Central memory CD4-positive, alpha-beta T cell (primary cell): ENCODE data around the gene KLF13.
"Not testable (repeated sequence)": the region's sequence is repeated elsewhere in the genome, so short reads cannot be mapped to it uniquely, and the experiment has no call there.

Experiments
- DNase-seq: peaks from one replicate; pipeline ENCODE4 v3.0.0; 2022

Gene KLF13

DNA sequence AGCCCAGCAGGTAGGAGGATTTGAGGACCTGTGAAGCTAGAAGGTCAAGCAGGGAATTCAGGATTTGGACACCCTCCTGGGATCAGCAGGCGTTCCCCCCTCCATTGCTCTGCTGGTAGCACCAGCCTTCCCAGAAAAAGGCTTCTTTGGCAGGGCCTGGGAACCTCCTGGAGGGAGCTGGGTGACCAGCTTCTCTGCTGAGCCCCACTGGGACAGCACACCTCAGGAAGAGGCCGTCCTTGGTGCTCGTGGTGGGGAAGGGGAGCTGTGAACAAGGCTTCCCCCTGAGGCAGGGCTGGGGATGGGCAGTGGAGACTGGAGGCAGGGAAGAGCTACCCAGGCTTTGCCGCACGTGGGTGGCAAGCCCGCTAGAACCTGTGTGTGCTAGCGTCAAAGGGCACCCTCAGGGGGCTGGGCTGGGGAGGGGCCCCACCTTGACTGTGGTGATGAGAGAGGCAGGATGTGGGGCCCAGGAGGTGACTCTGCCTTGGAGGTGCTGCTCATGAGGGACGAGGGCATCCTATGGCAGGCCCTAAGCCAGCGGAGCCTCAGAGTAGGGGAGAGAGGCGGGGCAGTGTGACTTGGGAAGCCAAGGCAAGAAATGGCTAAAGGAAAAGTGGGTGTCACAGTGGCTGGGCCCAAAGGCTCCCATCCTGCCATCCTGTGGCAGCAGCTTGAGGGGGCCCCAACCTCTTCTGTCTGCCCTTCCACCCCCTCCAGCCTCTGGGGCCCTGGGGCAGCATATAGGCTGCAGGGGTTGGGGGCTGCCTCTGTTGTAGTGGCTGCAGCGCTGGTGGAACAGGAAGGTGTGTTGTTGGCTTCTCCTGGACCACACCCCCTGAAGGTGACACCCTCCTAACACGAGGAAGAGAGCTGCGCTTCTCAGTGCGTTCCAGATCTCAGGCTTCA, 20.7 kb downstream of the KLF13 start:
- peak; percentile 87 for DNase-seq

DNA sequence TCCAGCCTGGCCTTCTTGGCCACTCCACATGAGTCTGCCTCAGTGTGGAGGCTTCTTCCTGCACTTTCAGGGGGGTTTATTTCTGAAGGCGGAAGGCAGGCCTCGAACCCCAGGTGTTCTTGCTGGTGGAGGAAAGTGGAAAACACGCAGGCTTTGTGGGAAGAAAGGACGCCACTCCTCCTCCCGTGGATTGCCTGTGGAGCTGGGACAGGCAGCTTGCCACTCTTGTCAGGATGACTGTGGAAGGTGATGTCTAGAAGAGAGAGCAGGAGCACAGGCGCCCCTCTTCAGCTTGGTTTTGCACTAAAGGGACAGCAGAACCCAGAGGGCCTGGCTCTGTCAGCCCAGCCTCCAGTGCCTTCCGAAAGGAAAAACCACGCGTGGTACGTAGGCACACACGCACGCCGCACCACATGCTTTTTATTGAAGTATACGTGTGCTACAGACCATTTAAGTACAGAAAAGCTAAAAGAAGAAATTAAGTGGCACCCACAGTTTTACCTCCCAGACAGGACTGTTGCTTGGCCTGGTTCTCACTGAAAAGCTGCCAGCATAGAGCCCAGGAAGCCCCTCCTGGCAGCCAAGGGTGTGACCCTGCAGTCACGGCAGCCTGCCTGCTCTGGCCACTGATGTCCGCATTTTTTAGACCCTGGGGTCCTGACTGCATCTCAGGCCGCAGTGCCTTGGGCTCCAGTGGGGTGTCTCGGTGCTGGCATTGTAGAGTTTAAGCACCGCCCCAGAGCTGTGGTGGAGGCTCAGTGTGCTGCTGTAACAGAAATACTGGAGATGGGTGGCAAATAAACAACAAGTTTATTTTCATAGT, 21.6 kb downstream of the KLF13 start:
- no peak for DNase-seq

DNA sequence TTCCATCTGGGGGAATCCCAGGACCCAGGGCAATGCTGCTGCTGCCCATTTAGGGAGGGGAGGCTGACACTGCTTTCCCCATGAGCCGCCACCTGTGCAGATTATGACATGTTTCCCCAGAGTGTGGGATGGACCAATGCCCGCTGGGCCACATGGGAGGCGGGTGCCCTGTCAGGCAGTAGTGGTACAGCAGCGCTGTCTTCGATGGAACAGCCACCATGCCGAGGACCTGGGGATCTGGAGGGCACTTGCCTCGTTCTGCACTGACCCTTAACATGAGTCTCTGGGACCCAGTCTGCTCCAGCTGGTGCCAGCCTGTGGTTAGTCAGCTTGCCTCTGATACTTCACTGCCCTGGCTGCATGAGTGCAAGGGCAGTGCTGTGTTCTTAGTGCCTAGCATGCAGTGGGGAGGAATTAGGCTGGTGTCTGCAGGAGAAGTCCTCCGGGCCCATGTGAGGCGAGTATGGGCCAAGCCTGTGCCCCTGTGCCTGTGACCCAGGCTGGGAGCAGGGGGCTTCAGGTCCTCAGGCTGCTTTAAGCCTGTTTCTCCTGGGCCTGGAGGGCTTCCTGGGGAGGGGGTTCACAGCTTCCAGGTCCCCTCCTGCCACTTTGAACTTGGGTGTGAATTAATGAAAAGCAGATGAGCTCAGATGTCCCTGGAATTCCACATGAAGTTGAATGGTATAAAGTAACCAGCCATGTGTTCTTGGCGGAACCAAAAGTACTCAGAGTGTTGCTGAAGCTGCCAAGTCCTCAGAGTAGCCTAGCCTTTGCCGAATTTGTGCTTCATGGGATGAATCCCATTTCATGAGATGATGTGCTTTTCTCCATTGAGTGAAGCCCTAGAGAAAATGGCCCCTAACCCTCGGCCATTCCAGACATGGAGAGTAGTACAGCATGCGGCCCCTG, 22.9 kb downstream of the KLF13 start:
- DNase-seq: no peak

- DNase-seq: no peak
Observed at GRCh38 chr15:31350771-31351170, 24.1 kb downstream of the KLF13 start.

DNA sequence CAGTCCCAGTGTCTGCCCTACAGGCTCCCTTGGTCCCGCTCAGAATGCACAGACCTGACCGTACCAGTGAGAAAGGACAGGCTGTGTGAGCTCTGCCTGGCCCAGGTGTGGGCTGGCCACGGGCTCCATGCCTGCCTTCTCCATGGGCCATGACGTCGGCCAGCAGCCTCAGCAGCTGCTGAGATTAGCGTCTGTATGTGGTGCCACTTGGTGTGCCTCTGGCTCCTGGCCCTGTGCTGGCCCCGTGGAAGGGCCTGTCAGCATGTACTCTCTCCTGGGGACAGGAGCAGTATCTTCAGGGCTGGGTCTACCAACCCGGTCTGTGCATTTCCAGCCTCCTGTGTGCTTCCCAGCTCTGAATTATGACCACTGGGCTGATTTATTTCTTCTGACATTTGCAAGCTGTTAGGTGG, 25.7 kb downstream of the KLF13 start:
- DNase-seq: no peak

DNA sequence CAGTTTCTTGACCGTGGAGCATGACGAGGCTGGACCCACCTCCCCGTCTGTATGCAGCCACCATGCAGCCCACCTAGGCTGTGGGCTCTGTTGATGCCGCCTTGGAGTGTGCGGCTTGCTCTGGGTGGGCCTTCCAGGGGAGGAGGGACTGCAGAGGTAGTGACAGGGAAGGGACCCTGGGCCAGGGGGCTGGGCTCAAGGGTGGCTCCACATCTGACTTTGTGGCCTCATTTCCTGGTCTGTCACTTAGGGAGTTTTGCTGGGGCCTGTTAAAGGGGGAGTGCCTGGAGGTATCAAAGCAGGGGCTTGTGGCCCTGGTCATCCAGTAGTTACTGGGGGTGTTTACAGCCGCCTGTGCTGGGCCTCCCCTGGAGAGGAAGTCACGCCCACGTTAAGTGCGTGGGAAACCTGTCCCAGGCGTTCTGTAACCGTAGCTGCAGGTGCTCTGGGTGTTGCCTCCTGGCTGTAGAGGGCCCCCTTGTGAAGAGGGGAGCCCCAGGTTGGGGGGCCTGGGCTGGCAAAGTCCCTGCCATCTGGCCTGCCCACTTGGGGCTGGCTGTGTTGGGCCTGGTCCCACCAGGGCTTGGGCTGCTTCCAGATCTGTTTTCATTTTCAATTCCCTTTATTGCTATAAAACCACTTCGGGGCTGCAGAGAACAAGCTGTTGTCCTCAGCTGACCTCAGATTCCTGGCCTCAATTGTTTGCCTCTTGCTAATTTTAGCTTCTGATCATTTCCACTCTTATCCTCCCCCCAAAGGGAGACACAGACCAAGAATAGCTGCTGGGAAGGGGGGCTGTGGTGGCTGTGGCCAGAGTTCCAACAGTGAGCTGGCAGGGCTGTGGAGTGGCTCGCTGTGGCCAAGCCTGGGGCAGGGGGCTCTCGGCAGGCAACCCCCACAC, 26.5 kb downstream of the KLF13 start:
- no peak for DNase-seq

- no peak for DNase-seq
Observed at GRCh38 chr15:31353931-31354330, 27.3 kb downstream of the KLF13 start.

DNA sequence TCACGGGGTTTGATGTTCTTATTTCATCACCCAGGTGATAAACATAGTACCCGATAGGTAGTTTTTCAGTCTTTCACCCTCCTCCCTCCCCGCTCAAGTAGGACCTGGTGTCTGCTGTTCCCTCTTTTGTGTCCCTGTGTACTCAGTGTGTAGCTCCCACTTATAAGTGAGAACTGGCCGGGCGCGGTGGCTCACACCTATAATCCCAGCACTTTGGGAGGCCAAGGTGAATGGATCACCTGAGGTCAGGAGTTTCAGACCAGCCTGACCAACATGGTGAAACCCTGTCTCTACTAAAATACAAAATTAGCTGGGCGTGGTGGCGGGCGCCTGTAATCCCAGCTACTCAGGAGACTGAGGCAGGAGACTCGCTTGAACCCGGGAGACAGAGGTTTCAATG, 29.5 kb downstream of the KLF13 start:
- DNase-seq: not testable (repeated sequence)

DNA sequence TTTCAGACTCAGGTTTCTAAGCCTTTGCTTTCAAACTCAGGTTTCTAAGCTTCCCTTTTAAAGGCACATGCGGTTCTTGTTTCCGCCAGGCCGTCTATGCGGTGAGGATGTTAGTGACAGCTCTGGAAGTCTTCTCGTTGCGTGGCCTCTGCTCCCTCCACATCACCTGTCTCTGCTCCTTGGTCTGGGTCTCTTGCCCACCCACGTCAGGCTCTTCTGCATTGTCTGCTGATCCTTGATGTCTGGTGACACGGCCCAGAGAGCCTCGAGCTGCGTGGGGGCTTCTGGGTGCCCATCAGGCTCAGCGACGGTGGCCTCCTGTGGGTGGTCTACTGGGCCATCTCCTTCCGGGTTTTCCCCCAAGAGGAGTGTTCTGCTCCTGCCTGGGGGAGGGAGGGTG, 30.5 kb downstream of the KLF13 start:
- DNase-seq: peak; percentile 51

GRCh38 chr15:31358163-31358562, 31.5 kb downstream of the KLF13 start:
- no peak for DNase-seq

DNA sequence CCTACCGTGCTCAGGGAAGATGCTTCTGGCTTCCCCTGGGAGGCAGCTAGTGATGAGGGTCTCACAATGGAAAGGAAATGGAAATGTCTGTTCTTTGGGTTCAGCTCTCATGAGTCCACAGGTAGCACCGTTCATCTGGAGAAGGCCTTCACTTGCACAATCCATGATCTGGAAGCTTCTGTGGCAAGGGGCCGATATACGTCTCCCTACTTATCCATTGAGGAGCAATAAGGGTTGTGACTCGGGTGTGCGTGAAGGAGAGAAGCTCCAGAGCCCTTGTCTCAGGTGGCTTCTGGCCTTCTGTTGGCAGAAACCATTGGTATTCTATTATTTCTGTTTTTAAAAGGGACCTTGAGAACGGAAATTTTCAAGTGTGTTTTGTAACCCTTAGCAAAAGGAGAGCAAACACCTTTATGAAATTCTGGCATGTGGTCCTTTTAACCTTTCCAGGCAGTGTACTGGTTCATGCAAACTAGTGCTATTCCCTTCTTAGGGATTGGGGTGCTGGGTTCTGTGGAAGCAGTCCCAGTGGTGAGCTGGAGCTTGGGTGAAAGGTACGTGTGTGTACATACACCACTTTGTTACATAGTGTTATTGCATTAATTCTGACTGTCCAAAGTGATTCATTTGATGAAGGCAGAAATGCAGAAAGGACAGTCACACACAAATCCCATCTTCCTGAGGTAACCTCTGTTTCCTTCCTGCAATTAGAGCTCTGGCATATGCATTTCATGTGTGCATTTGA, 32.5 kb downstream of the KLF13 start:
- DNase-seq: no peak

- no peak for DNase-seq
Observed at GRCh38 chr15:31359702-31360111, 33.1 kb downstream of the KLF13 start.

DNA sequence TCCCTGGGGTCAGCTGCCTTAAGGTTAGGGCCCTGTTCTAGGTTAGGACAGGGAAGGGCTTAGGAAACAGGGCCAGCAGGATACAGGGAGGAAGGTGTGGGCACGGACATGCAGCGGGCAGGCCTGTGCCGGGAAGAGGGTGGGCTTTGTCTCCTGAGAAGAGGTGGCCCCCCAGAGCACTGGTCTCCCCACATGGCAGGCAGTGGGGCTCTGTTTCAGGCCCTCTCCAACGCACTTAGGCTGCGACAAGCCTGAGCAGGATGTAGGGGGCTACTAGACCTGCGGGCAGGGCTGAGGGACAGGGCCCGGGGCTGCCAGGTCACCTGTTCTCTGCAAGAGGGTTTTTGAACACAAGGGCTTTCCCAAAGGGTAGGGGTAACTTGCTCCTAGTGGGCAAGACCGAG, 33.5 kb downstream of the KLF13 start:
- no peak for DNase-seq

GRCh38 chr15:31360843-31361763, 34.5 kb downstream of the KLF13 start:
- DNase-seq: peak; percentile 94

GRCh38 chr15:31361764-31362515, 35.3 kb downstream of the KLF13 start:
- no peak for DNase-seq

DNA sequence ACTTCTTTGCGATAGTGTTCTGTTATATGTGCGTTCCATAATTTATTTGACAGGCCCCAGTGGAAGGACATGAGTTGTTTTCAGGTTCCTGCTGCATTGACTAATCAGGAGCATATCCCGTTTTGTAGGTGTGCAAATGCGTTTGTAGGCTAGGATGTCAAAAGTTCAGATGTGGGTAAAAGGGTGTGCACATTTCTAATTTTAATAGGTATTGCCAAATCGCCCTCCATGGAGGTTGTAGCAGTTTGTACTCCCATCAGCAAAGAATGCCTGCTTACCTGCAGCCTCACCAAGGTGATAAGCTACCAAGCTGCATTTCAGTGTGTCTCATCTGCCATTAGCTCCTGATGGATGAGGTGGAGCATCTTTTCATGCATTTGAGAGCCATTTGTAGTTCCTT, 36.3 kb downstream of the KLF13 start:
- DNase-seq: no peak

DNA sequence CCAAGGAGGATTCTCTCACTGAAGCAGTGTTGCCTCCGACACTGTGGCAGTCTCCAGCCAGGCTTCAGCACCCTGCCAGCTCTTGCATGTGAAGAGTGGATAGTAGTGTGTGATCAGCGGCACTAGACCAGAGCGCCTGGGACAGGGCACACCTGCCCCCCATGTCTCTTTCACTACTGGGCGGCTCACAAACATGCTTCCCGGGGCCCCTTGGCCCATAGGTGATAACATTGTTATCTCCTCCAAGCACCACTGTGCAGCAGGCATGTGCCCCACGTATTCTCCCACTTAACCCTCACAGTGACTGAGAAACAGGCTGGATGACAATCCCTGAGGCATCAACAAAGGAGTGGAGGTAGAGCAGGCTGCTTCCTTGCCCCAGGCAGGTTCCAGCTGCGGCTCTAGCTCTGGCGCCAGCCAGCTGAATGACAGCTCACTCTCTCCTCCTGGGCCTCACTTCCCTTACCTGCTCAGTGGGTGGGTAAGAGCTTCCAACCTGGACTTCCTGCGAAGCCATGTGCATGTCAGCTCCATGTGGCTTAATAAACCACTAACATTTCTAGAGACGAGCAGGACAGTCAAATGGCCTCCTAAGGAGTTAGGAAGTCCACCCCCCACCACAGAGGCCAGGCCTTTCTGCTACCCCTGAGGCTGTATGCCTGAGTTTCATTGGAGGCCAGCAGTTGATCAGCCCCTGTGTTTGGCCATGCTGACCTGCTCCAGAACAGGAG, 37.8 kb downstream of the KLF13 start:
- DNase-seq: no peak

DNA sequence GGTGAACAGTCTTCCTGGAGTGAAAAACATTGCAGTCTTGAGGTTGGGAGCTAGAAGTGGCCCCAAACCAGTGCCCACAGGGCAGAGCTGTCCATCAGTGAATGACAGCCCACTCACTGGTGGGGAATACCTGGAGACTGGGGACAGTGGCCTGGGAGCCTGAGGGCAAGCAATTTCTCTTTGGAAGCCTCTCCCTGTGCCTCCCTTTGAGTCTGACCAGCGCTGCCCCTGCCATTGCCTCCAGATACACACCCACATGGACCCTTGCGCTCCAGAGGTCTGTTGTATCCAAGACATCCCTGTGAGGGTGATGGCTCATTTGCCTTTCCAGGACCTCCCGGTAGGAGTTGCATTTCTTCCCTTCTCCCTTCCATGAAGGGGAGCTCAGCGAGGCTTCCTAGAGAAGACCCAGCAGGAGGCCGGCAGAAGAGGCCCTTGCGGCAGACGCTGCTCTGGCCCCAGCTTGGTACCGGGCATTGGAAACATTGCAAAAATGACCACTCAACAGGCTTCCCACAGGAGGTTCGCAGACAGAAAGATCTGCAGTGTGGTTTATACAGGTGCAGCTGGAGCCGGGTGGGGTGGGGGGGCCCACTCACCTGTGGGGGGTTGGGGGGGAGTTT, 38.5 kb downstream of the KLF13 start:
- no peak for DNase-seq
